Colonic mucosa (tissue), 4 donors: ENCODE results near the gene YWHAE. TPM values are rescaled to one million over a fixed set of nuclear protein-coding genes. Genes with fewer than 3 reads are reported as not detected.

Experiments used
- DNase-seq: peaks from one replicate; pipeline ENCODE4 v3.0.0-alpha.2; 2020
- H3K27ac ChIP-seq: fragments of 200-600 bp; one replicate; pipeline ENCODE4 v1.8.0; 2021
- H3K27me3 ChIP-seq: fragments of 200-600 bp; one replicate; pipeline ENCODE4 v1.8.0; 2021
- H3K36me3 ChIP-seq: fragments of 200-600 bp; one replicate; pipeline ENCODE4 v1.8.0; 2021
- H3K4me1 ChIP-seq: fragments of 200-600 bp; one replicate; pipeline ENCODE4 v1.8.0; 2021; ENCODE audit warnings: mild to moderate bottlenecking
- H3K4me3 ChIP-seq: fragments of 200-600 bp; one replicate; pipeline ENCODE4 v1.8.0; 2021
- H3K9ac ChIP-seq, 2 donors: one replicate each; pipeline ENCODE4 v1.7.0; 2013; ENCODE audit warnings: control low read depth in 2 of 2, low read depth in 2 of 2, low read length in 2 of 2
- H3K9me3 ChIP-seq: fragments of 200-600 bp; one replicate; pipeline ENCODE4 v1.8.0; 2021
- intact Hi-C: fragments of 100-400 bp; cut with DNase I; formaldehyde crosslinking; loops from one replicate; pipeline ENCODE4 v1.14.1; 2022
- total RNA-seq, 2 donors: library from RNA; stranded (reverse); fragmentation: NEBNext Ultra II Directional in 1 of 2; extraction: Animal tissue kit (Norgen Biotek cat#: 25700) in 1 of 2; gene quantifications; one replicate each; pipeline ENCODE4 v1.2.1, GENCODE V29; 2021
- TF ChIP-seq, protein P1 (sequence below): fragments of 200-600 bp; IDR thresholded peaks from one replicate; pipeline ENCODE4 v1.8.0; 2022; ENCODE audit warnings: antibody characterized with exemption, mild to moderate bottlenecking
- donor health status: healthy.
- donor health status: DM: no; HTN: no; CAD: no.
- donor health status: DM: no; HTN: no; CAD: no.

Gene YWHAE
- total RNA-seq, 2 donors from 2014 or later: 533 to 644 TPM

DNA sequence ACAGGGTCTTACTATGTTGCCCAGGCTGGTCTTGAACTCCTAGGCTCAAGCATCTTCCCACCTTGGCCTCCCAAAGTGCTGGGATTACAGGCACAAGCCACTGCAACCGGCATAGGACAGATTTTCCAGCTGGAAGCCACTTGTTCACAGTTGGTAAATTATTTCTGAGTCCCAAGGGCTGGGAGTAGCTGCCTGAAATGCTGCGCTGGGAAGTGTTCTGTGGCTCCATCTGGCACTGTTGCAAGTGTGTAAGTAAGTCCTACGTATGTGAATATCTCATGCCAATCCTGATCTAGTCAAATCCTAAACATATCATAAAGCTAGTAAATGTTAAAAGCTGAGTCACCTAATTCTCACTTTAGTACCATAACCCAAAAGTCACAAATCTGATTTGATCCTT lies 48.1 kb downstream of the YWHAE start:
- no peaks in the 10 kb centered on the region for H3K27me3 ChIP-seq
- no peaks in the 10 kb centered on the region for H3K9me3 ChIP-seq
- TF ChIP-seq, protein P1, sequence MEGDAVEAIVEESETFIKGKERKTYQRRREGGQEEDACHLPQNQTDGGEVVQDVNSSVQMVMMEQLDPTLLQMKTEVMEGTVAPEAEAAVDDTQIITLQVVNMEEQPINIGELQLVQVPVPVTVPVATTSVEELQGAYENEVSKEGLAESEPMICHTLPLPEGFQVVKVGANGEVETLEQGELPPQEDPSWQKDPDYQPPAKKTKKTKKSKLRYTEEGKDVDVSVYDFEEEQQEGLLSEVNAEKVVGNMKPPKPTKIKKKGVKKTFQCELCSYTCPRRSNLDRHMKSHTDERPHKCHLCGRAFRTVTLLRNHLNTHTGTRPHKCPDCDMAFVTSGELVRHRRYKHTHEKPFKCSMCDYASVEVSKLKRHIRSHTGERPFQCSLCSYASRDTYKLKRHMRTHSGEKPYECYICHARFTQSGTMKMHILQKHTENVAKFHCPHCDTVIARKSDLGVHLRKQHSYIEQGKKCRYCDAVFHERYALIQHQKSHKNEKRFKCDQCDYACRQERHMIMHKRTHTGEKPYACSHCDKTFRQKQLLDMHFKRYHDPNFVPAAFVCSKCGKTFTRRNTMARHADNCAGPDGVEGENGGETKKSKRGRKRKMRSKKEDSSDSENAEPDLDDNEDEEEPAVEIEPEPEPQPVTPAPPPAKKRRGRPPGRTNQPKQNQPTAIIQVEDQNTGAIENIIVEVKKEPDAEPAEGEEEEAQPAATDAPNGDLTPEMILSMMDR: no peak
- no peak overlapping the region for H3K4me3 ChIP-seq
- DNase-seq: no peak
- H3K9ac ChIP-seq: no peak overlapping the region
- no peaks in the 10 kb centered on the region for H3K4me1 ChIP-seq
- no peak overlapping the region for H3K27ac ChIP-seq
- intact Hi-C loops: no loop called here
- peaks cover 15% of the 10 kb centered on the region for H3K36me3 ChIP-seq

DNA sequence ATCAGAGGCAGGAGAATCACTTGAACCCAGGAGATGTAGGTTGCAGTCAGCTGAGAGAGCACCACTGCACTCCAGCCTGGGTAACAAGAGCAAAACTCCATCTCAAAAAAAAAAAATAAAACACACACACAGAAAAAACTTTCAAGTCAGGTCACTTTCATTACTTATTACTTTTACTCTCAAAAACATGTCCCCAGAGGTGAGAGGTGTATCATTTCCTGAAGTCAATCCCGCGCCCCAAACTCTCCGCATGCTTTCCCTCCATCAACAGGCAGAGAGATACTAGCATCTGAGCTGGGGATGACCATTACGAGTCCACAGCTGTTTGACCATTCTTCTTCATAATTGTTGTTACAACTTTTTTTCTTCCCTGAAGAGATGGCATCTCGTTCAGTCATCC lies 48.7 kb downstream of the YWHAE start:
- DNase-seq: no peak
- Histone ChIP-seq H3K4me1 (no peaks in the 10 kb centered on the region), H3K9ac (no peak overlapping the region), H3K36me3 (peaks cover 15% of the 10 kb centered on the region), H3K27me3 (no peaks in the 10 kb centered on the region), H3K27ac (no peak overlapping the region), H3K9me3 (no peaks in the 10 kb centered on the region), H3K4me3 (no peak overlapping the region)
- TF ChIP-seq, protein P1: no peak
- intact Hi-C loops: no loop called here

DNA sequence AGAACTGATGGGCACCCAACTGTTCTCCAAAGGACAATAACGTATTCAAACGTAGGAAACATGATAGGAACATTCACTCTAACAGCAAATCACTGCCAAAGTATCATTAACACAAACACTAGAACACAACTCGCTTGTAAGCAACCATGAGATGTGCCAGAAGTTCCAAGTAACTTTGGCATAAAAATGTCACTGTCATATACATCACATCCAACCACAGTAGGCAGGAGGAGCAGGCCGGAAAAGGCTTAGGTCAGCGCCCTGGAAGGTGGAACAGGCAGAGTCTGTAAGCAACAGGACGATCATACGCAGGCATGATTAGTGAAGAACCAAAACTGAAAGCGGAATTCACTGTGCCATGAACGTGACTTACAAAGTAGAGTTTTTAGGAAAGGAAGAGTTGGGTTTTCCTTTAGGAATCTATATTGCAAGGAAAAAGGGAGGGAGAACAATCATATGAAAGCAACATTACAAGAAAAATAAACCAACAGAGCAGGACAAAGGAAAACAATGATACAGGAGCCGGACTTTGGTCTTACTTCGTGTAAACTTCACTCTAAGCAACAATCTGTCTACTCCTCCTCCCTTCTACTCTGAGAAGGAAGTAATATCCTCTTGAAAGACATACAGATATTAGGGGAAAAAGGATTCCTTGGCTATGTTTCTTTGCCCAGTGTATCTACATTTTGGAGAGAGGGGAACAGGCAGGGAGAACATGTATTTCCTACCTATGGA lies 52.3 kb downstream of the YWHAE start:
- Histone ChIP-seq H3K9me3 (no peaks in the 10 kb centered on the region), H3K9ac (peak overlapping the region in 1 of 2 donors; percentile 54), H3K27me3 (no peaks in the 10 kb centered on the region), H3K36me3 (peaks cover 9% of the 10 kb centered on the region), H3K4me1 (no peaks in the 10 kb centered on the region), H3K4me3 (peak overlapping the region; percentile 5), H3K27ac (peak overlapping the region; percentile 77)
- TF ChIP-seq, protein P1: no peak
- intact Hi-C loops: no loop called here
- DNase-seq: peak; percentile 62

DNA sequence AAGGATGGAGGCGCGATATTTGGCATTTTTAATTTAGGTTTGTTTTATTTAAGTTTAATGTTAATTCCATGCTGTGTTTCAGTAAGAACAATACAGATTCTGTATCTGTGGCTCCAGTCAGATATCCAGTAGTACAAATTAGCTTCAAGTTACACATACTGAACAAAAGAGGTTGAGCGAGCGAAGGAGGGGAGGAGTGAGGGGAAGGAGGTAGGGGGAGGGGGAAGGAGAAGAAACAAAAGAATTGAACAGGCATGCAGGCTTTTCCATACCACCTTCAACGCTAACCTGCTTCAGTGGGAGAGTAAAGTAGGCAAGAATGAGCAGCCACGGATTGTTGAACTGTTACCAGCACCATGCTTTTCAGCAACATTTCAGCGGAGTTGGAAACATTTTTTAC lies 55.5 kb downstream of the YWHAE start:
- Histone ChIP-seq H3K4me3 (no peak overlapping the region), H3K9ac (no peak overlapping the region), H3K36me3 (peaks cover 9% of the 10 kb centered on the region), H3K27ac (no peak overlapping the region), H3K9me3 (no peaks in the 10 kb centered on the region), H3K27me3 (no peaks in the 10 kb centered on the region), H3K4me1 (no peaks in the 10 kb centered on the region)
- TF ChIP-seq, protein P1: no peak
- DNase-seq: no peak
- intact Hi-C loops: no loop called here

DNA sequence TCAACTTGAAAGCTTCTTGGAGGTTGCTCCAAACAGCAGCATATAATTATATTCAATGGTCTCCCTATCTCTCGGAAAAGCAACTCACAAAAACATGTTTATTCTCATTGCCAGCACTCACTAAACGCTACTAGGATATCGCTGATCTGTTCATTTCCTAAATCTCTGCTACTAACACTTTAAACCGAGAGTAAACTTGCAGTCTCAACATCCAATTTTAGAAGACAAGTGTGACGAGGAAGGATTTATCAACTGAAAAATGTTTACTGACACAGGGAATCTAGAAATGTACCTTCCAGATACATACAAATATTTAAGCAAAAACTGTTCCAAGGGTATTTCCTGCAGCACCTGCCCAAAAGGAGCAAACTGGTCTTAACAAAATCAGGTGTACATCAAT lies 56.5 kb downstream of the YWHAE start:
- intact Hi-C loops: no loop called here

More for the DNA sequence above, 56.5 kb downstream of the YWHAE start:
- Histone ChIP-seq H3K27ac (no peak overlapping the region), H3K36me3 (peaks cover 9% of the 10 kb centered on the region), H3K4me3 (no peak overlapping the region), H3K27me3 (no peaks in the 10 kb centered on the region), H3K9me3 (no peaks in the 10 kb centered on the region), H3K4me1 (no peaks in the 10 kb centered on the region), H3K9ac (no peak overlapping the region)
- TF ChIP-seq, protein P1: no peak
- no peak for DNase-seq
